H1 (cell line): Measurements from ENCODE around the gene KCTD11. TPM values are rescaled to one million over a fixed set of nuclear protein-coding genes. Genes with fewer than 3 reads are reported as not detected.

Experiments used
- BRCA1 ChIP-seq: IDR thresholded peaks from 2 replicates; pipeline ENCODE4 v1.6.1; 2012; ENCODE audit warnings: low read depth, low read length, improper control_type of control experiment
- CHD7 ChIP-seq: fragments of 300-600 bp; sonication (generic); IDR thresholded peaks from 2 replicates; pipeline ENCODE4 v1.7.1; 2012; ENCODE audit warnings: low read length, moderate library complexity, mild to moderate bottlenecking, inconsistent platforms; ENCODE audit not compliant: insufficient replicate concordance
- EP300 ChIP-seq, 2 experiments: IDR thresholded peaks; 1 replicate in 1 of 2; 2 replicates in 1 of 2; pipeline ENCODE4 v1.6.1; 2011 to 2012; ENCODE audit warnings: low read depth in 2 of 2, low read length in 2 of 2, mild to moderate bottlenecking in 2 of 2, borderline replicate concordance in 1 of 2, inconsistent platforms in 1 of 2, moderate library complexity in 1 of 2
- JUN ChIP-seq: IDR thresholded peaks from 2 replicates; pipeline ENCODE4 v1.6.1; 2011; ENCODE audit warnings: low read depth, mild to moderate bottlenecking, improper control_type of control experiment, low read length
- POLR2A ChIP-seq, 2 experiments: IDR thresholded peaks; 1 replicate in 1 of 2; 2 replicates in 1 of 2; pipeline ENCODE4 v1.6.1; 2011; ENCODE audit warnings: low read depth in 2 of 2, low read length in 2 of 2, mild to moderate bottlenecking in 2 of 2; ENCODE audit errors: control extremely low read depth in 1 of 2
- RXRA ChIP-seq: IDR thresholded peaks from 2 replicates; pipeline ENCODE4 v1.6.1; 2011; ENCODE audit warnings: low read depth, mild to moderate bottlenecking, low read length, moderate library complexity; ENCODE audit not compliant: insufficient read depth
- SIRT6 ChIP-seq: IDR thresholded peaks from one replicate; pipeline ENCODE4 v1.7.1; 2012; ENCODE audit warnings: low read length, inconsistent platforms
- SP1 ChIP-seq: IDR thresholded peaks from 2 replicates; pipeline ENCODE4 v1.6.1; 2011; ENCODE audit warnings: low read depth, low read length
- TAF1 ChIP-seq: IDR thresholded peaks from 2 replicates; pipeline ENCODE4 v1.6.1; 2011; ENCODE audit warnings: mild to moderate bottlenecking, low read depth, low read length
- TAF7 ChIP-seq: optimal IDR thresholded peaks from 2 replicates; pipeline ENCODE3; 2011; ENCODE audit warnings: low read depth, mild to moderate bottlenecking, inconsistent platforms, low read length, moderate library complexity, borderline replicate concordance
- TCF12 ChIP-seq: IDR thresholded peaks from 2 replicates; pipeline ENCODE4 v1.6.1; 2011; ENCODE audit warnings: low read depth, mild to moderate bottlenecking, low read length
- polyA plus RNA-seq, 7 experiments: library from polyadenylated mRNA; depleted of rRNA in 3 of 7; stranded (reverse) in 5 of 7; unstranded in 2 of 7; fragments of >200 nt in 5 of 7; fragments of 200-250 nt in 2 of 7; gene quantifications; 1 replicate in 5 of 7; 2 replicates in 1 of 7; 4 replicates in 1 of 7; pipeline versions ENCODE4 v1.2.1 to v1.2.3, GENCODE V29; 2011 to 2013; ENCODE audit warnings: missing spikeins in 2 of 7, mixed read lengths in 2 of 7
- total RNA-seq: library from RNA; stranded (reverse); fragmentation: NEBNext Ultra II Directional; extraction: Animal tissue kit (Norgen Biotek cat#: 25700); gene quantifications from 2 replicates; pipeline ENCODE4 v1.2.1, GENCODE V29; 2021

KCTD11 gene
- total and polyA plus RNA-seq, 2 of the 8 experiments (the other 6 are each of a cell fraction or from before 2014, with no cell fraction given), result 8.6 to 9.2 TPM

GRCh38 chr17:7306911-7307685 lies 44.9 kb upstream of the KCTD11 start, which contains the start of gene EIF5A (continued):
- no peak for TF ChIP-seq CHD7
- 0 out of 3 replicates have a peak, but pooled peaks of 1 of the 2 experiments have one; percentile 45 for TF ChIP-seq EP300 (IDR thresholded peaks at IDR 0.05; ENCODE audit: borderline replicate concordance in 1 of 2, low read depth in 2 of 2, low read length in 2 of 2)
- no peak for TF ChIP-seq SP1
- no peak for TF ChIP-seq RXRA
- peak; percentile 39 to 62 for TF ChIP-seq POLR2A (IDR thresholded peaks at IDR 0.05; ENCODE audit: control extremely low read depth in 1 of 2, low read depth in 2 of 2, low read length in 2 of 2)
- TF ChIP-seq TAF7, result peak; percentile 62
- no peak for TF ChIP-seq JUN
- TF ChIP-seq TAF1, result peak; percentile 76
- no peak for TF ChIP-seq SIRT6
- TF ChIP-seq BRCA1, result no peak
- TF ChIP-seq TCF12, result no peak
